Type B pancreatic cell (in vitro differentiated cells): Measurements from ENCODE around the gene DNALI1. TPM values are rescaled to one million over a fixed set of nuclear protein-coding genes. Genes with fewer than 3 reads are reported as not detected.

Experiments used
- DNase-seq: peaks from one replicate; pipeline ENCODE4 v3.0.0; 2021; ENCODE audit warnings: mixed read lengths; ENCODE audit not compliant: unreplicated experiment; ENCODE audit errors: extremely low spot score
- H3K27ac Mint-ChIP-seq: 2 replicates; pipeline ENCODE4 v1.8.0; 2021; ENCODE audit warnings: mild to moderate bottlenecking, mixed read lengths
- H3K27me3 Mint-ChIP-seq: 2 replicates; pipeline ENCODE4 v1.8.0; 2021; ENCODE audit warnings: mixed read lengths
- H3K36me3 Mint-ChIP-seq: 2 replicates; pipeline ENCODE4 v1.8.0; 2021; ENCODE audit warnings: mixed read lengths
- H3K4me1 Mint-ChIP-seq: one replicate; pipeline ENCODE4 v1.8.0; 2021; ENCODE audit warnings: mixed read lengths; ENCODE audit not compliant: unreplicated experiment
- H3K4me3 Mint-ChIP-seq: 2 replicates; pipeline ENCODE4 v1.8.0; 2021; ENCODE audit warnings: mild to moderate bottlenecking, mixed read lengths
- H3K9me3 Mint-ChIP-seq: 2 replicates; pipeline ENCODE4 v1.8.0; 2021; ENCODE audit warnings: mixed read lengths
- CTCF ChIP-seq: fragments of 200-600 bp; sonication (generic); conservative IDR thresholded peaks from 2 replicates; pipeline ENCODE4 v1.5.0; 2021; ENCODE audit warnings: antibody characterized with exemption, mild to moderate bottlenecking
- total RNA-seq: library from RNA; stranded (reverse); gene quantifications from 2 replicates; pipeline ENCODE4 v1.2.1, GENCODE V29; 2021; ENCODE audit warnings: low replicate concordance

The DNALI1 gene
- total RNA-seq, 1 donor from 2014 or later: 40.8 TPM

DNA sequence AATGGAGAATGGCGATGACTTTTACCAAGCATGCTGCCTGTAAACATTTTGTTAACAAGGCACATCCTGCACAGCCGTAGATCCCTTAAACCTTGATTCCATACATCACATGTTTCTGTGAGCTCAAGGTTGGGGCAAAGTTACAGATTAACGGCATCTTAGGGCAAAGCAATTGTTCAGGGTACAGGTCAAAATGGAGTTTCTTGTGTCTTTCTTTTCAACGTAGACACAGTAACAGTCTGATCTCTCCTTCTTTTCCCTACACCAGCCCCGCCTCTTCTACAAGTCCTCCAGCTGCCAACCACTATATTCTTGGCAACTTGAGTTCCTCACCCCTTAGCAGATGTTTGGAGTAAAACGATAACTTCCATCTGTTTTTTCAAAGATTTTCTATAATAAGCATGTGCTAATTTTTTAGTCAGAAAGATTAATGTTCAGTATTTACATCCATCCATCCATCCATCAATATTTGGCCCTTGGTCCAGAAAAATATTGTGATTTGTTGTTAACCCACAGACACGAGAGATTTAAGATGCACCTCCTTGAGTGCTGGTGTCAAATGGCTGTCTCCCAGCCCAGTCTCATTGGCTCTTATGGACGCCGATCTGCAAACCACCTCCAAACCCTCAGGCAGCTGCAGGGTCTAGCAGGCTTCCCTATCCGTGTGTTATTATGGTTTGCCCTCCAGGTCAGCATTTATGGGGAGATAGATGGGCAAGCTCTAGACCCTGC is 3.8 kb downstream of the DNALI1 start:
- no peak for TF ChIP-seq CTCF
- H3K36me3 Mint-ChIP-seq: peaks cover 4% of the 10 kb centered on the region
- no peaks in the 10 kb centered on the region for H3K9me3 Mint-ChIP-seq
- H3K4me3 Mint-ChIP-seq: no peak overlapping the region
- no peak for DNase-seq
- peaks cover 19% of the 10 kb centered on the region for H3K4me1 Mint-ChIP-seq
- H3K27me3 Mint-ChIP-seq: no peaks in the 10 kb centered on the region
- no peak overlapping the region for H3K27ac Mint-ChIP-seq

DNA sequence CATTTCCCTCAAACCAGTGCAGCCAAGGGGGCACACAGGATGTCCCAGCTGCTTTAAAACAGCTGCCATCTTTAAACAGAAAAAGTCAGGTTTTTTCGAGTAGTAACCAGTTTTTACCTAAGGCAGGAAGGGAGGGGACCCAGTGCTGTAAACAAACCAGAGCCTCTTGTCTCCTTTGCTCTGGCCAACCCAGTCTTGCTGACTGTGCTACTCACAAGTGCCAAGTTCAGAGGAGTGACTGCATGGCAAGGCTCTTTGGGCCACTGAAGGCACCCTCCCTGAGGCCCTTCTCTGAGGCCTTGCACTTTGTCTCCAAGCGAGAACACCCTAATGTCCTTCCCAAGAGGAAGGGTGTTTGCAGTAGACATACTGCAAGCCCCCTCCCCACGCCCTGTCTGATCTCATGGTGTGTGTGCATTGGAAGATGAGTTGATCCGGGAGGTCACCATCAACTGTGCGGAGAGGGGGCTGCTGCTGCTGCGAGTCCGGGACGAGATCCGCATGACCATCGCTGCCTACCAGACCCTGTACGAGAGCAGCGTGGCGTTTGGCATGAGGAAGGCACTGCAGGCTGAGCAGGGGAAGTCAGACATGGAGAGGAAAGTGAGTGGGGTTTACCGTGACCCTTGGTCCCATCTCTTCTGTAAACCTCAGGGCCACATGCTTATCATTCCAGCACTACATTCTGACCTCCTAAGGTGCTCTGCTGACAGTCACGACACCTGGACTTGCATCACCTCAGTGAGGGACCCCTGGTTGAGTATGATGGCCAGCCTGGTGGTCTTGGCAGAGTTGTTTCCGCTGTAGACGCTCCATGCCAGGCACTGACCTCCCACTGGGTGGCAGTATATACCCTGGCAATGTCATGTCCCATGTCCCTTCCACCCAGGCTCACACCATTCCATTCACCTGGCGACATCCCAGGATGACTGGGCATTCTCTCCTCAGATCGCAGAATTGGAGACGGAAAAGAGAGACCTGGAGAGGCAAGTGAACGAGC is 4.7 kb downstream of the DNALI1 start:
- H3K36me3 Mint-ChIP-seq: peaks cover 4% of the 10 kb centered on the region
- no peaks in the 10 kb centered on the region for H3K27me3 Mint-ChIP-seq
- H3K4me1 Mint-ChIP-seq: peaks cover 17% of the 10 kb centered on the region
- no peak for DNase-seq
- peak; percentile 67 for TF ChIP-seq CTCF
- H3K27ac Mint-ChIP-seq: no peak overlapping the region
- H3K4me3 Mint-ChIP-seq: no peak overlapping the region
- no peaks in the 10 kb centered on the region for H3K9me3 Mint-ChIP-seq

DNA sequence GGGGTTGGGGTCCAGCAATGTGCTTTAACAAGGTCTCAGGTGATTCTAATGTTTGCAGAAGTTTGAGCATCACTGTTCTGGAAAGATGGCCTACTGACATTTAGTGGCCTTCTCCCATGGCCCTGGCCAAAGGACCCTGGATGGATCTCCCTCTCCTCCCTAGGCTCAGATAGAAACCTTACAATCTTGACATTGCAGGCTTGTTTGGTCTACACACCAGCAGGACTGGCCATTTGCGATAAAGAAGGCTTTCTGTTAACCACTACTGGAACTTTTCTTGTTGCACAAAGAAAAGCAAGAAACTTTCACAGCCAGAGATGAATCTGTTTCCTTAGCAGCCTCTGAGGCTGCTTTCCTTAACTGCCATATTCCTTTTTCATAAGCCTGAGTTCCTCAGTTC is 6.2 kb downstream of the DNALI1 start:
- no peak for DNase-seq
- peaks cover 8% of the 10 kb centered on the region for H3K36me3 Mint-ChIP-seq
- H3K9me3 Mint-ChIP-seq: no peaks in the 10 kb centered on the region
- no peak for TF ChIP-seq CTCF
- H3K4me1 Mint-ChIP-seq: peaks cover 6% of the 10 kb centered on the region
- no peaks in the 10 kb centered on the region for H3K27me3 Mint-ChIP-seq
- no peak overlapping the region for H3K4me3 Mint-ChIP-seq
- no peak overlapping the region for H3K27ac Mint-ChIP-seq

GRCh38 chr1:37564892-37565291 is 8.2 kb downstream of the DNALI1 start:
- Mint-ChIP-seq H3K27me3 (no peaks in the 10 kb centered on the region), H3K9me3 (no peaks in the 10 kb centered on the region), H3K36me3 (peaks cover 13% of the 10 kb centered on the region), H3K27ac (no peak overlapping the region), H3K4me3 (no peak overlapping the region), H3K4me1 (no peaks in the 10 kb centered on the region)
- TF ChIP-seq CTCF: no peak
- no peak for DNase-seq

DNA sequence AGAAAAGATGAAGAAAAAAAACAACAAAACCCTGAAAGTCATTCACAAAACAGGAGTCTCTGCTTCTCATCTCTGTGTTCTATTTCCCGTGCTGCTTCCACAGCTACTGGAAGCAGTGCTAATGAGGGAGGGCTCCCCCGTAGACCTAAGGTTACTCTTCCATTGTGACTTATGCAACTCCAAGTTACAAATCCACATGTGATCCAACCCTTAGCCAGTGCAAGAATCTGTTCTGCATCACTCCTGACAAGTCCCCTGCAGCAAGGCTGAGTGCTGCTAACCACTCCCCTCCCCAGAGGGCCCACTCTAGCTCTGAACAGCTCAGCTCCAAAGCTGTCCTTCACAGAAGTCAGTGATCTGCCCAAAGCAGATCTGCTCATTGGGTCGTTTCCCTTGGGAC is 10.3 kb downstream of the DNALI1 start:
- TF ChIP-seq CTCF: no peak
- Mint-ChIP-seq H3K27ac (no peak overlapping the region), H3K4me3 (no peak overlapping the region), H3K36me3 (peaks cover 24% of the 10 kb centered on the region), H3K9me3 (no peaks in the 10 kb centered on the region), H3K4me1 (no peaks in the 10 kb centered on the region), H3K27me3 (no peaks in the 10 kb centered on the region)
- DNase-seq: no peak
